Measurements from ENCODE around the gene ZSCAN23. TPM values are rescaled to one million over a fixed set of nuclear protein-coding genes. Genes with fewer than 3 reads are reported as not detected.

Gene ZSCAN23
- total and polyA plus RNA-seq, 9 of the 15 experiments (the other 6 are each of a cell fraction or from before 2014, with no cell fraction given) = 0.05 to 0.29 (median 0.21) TPM; not detected in 1

DNA sequence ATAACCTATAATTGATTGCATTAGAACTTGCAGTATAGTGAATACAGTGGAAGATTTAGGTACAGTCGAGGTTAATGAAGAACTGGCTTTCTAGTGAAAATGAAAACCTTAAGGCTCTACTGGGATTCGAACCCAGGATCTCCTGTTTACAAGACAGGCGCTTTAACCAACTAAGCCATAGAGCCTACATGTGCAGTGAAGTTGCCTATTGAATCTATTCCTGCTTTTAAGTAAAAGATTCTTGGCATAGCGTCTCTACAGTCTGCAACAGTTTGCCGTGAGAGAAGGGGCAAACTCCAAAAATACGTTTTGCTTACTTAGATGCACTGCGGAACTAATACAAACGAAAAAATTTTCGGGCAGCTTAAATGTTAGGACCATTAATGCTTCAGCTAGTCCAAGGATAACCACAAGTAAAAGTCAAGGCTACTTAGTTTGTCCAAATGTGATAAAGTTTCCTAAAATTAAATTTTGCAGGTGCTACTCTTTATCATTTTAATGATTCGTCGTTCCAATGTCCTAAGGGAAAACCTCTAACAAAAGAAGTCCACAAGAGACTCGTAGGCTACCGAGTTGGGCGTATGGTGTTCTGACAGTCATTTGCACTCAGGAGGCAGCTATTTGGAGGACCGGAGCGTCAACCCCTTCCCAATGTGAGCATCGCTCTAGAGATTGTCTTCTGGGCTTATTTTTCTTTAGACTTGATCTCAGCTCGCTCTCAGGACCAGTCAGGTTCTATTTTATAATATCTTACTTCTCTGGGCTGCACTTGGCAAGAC is 31.3 kb upstream of the ZSCAN23 start (continued):
- TF ChIP-seq, protein P1, sequence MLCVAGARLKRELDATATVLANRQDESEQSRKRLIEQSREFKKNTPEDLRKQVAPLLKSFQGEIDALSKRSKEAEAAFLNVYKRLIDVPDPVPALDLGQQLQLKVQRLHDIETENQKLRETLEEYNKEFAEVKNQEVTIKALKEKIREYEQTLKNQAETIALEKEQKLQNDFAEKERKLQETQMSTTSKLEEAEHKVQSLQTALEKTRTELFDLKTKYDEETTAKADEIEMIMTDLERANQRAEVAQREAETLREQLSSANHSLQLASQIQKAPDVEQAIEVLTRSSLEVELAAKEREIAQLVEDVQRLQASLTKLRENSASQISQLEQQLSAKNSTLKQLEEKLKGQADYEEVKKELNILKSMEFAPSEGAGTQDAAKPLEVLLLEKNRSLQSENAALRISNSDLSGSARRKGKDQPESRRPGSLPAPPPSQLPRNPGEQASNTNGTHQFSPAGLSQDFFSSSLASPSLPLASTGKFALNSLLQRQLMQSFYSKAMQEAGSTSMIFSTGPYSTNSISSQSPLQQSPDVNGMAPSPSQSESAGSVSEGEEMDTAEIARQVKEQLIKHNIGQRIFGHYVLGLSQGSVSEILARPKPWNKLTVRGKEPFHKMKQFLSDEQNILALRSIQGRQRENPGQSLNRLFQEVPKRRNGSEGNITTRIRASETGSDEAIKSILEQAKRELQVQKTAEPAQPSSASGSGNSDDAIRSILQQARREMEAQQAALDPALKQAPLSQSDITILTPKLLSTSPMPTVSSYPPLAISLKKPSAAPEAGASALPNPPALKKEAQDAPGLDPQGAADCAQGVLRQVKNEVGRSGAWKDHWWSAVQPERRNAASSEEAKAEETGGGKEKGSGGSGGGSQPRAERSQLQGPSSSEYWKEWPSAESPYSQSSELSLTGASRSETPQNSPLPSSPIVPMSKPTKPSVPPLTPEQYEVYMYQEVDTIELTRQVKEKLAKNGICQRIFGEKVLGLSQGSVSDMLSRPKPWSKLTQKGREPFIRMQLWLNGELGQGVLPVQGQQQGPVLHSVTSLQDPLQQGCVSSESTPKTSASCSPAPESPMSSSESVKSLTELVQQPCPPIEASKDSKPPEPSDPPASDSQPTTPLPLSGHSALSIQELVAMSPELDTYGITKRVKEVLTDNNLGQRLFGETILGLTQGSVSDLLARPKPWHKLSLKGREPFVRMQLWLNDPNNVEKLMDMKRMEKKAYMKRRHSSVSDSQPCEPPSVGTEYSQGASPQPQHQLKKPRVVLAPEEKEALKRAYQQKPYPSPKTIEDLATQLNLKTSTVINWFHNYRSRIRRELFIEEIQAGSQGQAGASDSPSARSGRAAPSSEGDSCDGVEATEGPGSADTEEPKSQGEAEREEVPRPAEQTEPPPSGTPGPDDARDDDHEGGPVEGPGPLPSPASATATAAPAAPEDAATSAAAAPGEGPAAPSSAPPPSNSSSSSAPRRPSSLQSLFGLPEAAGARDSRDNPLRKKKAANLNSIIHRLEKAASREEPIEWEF (CRISPR knock-in tag; IDR thresholded peaks at IDR 0.05) = no peak
- no peak for TF ChIP-seq ZC3H11A (IDR thresholded peaks at IDR 0.05; ENCODE audit: low read depth, low read length)
- TF ChIP-seq RFX5 (IDR thresholded peaks at IDR 0.05; ENCODE audit: low read depth, low read length) = peak; percentile 48; the same call in 1 of the 2 replicates
- TF ChIP-seq, protein P2, sequence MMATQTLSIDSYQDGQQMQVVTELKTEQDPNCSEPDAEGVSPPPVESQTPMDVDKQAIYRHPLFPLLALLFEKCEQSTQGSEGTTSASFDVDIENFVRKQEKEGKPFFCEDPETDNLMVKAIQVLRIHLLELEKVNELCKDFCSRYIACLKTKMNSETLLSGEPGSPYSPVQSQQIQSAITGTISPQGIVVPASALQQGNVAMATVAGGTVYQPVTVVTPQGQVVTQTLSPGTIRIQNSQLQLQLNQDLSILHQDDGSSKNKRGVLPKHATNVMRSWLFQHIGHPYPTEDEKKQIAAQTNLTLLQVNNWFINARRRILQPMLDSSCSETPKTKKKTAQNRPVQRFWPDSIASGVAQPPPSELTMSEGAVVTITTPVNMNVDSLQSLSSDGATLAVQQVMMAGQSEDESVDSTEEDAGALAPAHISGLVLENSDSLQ (IDR thresholded peaks at IDR 0.05) = no peak
- no peak for TF ChIP-seq ZNF778 (CRISPR knock-in tag; IDR thresholded peaks at IDR 0.05)
- TF ChIP-seq, protein P3, sequence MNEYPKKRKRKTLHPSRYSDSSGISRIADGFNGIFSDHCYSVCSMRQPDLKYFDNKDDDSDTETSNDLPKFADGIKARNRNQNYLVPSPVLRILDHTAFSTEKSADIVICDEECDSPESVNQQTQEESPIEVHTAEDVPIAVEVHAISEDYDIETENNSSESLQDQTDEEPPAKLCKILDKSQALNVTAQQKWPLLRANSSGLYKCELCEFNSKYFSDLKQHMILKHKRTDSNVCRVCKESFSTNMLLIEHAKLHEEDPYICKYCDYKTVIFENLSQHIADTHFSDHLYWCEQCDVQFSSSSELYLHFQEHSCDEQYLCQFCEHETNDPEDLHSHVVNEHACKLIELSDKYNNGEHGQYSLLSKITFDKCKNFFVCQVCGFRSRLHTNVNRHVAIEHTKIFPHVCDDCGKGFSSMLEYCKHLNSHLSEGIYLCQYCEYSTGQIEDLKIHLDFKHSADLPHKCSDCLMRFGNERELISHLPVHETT (CRISPR knock-in tag; conservative IDR thresholded peaks at IDR 0.05 in 1 of 2, IDR thresholded peaks at IDR 0.05 in 1 of 2) = no peak
- TF ChIP-seq ZNF140 (CRISPR knock-in tag; IDR thresholded peaks at IDR 0.05) = no peak
- TF ChIP-seq RBFOX2 (IDR thresholded peaks at IDR 0.05; ENCODE audit: low read depth, low read length) = no peak
- TF ChIP-seq, protein P4, sequence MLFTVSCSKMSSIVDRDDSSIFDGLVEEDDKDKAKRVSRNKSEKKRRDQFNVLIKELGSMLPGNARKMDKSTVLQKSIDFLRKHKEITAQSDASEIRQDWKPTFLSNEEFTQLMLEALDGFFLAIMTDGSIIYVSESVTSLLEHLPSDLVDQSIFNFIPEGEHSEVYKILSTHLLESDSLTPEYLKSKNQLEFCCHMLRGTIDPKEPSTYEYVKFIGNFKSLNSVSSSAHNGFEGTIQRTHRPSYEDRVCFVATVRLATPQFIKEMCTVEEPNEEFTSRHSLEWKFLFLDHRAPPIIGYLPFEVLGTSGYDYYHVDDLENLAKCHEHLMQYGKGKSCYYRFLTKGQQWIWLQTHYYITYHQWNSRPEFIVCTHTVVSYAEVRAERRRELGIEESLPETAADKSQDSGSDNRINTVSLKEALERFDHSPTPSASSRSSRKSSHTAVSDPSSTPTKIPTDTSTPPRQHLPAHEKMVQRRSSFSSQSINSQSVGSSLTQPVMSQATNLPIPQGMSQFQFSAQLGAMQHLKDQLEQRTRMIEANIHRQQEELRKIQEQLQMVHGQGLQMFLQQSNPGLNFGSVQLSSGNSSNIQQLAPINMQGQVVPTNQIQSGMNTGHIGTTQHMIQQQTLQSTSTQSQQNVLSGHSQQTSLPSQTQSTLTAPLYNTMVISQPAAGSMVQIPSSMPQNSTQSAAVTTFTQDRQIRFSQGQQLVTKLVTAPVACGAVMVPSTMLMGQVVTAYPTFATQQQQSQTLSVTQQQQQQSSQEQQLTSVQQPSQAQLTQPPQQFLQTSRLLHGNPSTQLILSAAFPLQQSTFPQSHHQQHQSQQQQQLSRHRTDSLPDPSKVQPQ (CRISPR knock-in tag; IDR thresholded peaks at IDR 0.05; ENCODE audit: borderline replicate concordance) = no peak
- TF ChIP-seq MEF2A (IDR thresholded peaks at IDR 0.05; ENCODE audit: control insufficient read depth, low read depth, low read length) = 0 out of 2 replicates have a peak, but pooled peaks have one; percentile 50
- TF ChIP-seq KLF13 (tag; IDR thresholded peaks at IDR 0.05; ENCODE audit: borderline replicate concordance, low read depth) = no peak
- no peak for TF ChIP-seq NCOA6 (IDR thresholded peaks at IDR 0.05)
- TF ChIP-seq TCFL5 (CRISPR knock-in tag; conservative IDR thresholded peaks at IDR 0.05) = no peak
- 0 out of 2 replicates have a peak, but pooled peaks have one; percentile 49 for TF ChIP-seq CTBP1 (IDR thresholded peaks at IDR 0.05; ENCODE audit: borderline replicate concordance)
- peak; percentile 38; the same call in 1 of the 2 replicates for TF ChIP-seq FOXM1 (IDR thresholded peaks at IDR 0.05; ENCODE audit: low read depth)
- no peak for TF ChIP-seq FOXM1 (CRISPR knock-in tag; IDR thresholded peaks at IDR 0.05; ENCODE audit: low read depth)
